Panc1 (cell line): ENCODE results near the gene EXOC3L1. TPM values are rescaled to one million over a fixed set of nuclear protein-coding genes. Genes with fewer than 3 reads are reported as not detected.

Experiments used
- ATAC-seq: fragments of 200-7000 bp; cut with Tn5 transposase; 2 replicates; pipeline ENCODE4 v1.9.1; 2020; ENCODE audit warnings: mild to moderate bottlenecking, moderate library complexity
- BruUV-seq: library from RNA; stranded (reverse); fragments of 400-500 nt; replicated peaks from 2 replicates; lab custom pipeline; 2021; lab: Mats Ljungman, UMichigan
- CTCF ChIA-PET: fragments of 300-600 bp; sonication (Branson Sonifier 250); formaldehyde crosslinking; loops from one replicate; lab custom pipeline; 2022; ENCODE audit warnings: antibody characterized with exemption; lab: Charles Lee
- POLR2A ChIA-PET: fragments of 300-600 bp; sonication (Branson Sonifier 250); formaldehyde crosslinking; loops from one replicate; lab custom pipeline; 2022; ENCODE audit warnings: antibody characterized with exemption; lab: Charles Lee
- DNase-seq: peaks from one replicate; pipeline ENCODE4 v3.0.0-alpha.2; 2010; ENCODE audit warnings: low read depth, low spot score
- H3K27ac ChIP-seq: 2 replicates; pipeline ENCODE4 v1.5.1; 2011; ENCODE audit warnings: mild to moderate bottlenecking, low read length, inconsistent platforms
- H3K27me3 ChIP-seq: fragments of 200-500 bp; sonication (Bioruptor generic); 2 replicates; pipeline ENCODE4 v1.6.0; 2014; ENCODE audit warnings: low read length, inconsistent platforms; ENCODE audit not compliant: control insufficient read depth, insufficient read depth
- H3K36me3 ChIP-seq: fragments of 200-500 bp; sonication (Bioruptor generic); 2 replicates; pipeline ENCODE4 v1.5.1; 2014; ENCODE audit warnings: inconsistent platforms, mild to moderate bottlenecking, low read length, moderate library complexity; ENCODE audit not compliant: control insufficient read depth, insufficient read depth
- H3K4me1 ChIP-seq: 2 replicates; pipeline ENCODE4 v1.5.1; 2011; ENCODE audit warnings: inconsistent platforms, mild to moderate bottlenecking, low read length, moderate library complexity; ENCODE audit not compliant: control insufficient read depth, insufficient read depth
- H3K4me3 ChIP-seq, 2 experiments: 2 replicates each; pipeline ENCODE4 v1.5.1; 2011 to 2012; ENCODE audit warnings: low read depth in 2 of 2, low read length in 2 of 2, mild to moderate bottlenecking in 2 of 2, inconsistent platforms in 1 of 2, moderate library complexity in 1 of 2
- H3K9me3 ChIP-seq: fragments of 200-500 bp; sonication (Bioruptor generic); 2 replicates; pipeline ENCODE4 v1.5.1; 2014; ENCODE audit warnings: low read depth, mild to moderate bottlenecking, inconsistent platforms, low read length, moderate library complexity; ENCODE audit not compliant: control insufficient read depth, insufficient read depth
- CTCF ChIP-seq: fragments of 450-650 bp; IDR thresholded peaks from 2 replicates; pipeline ENCODE4 v1.5.1; 2017; ENCODE audit warnings: mild to moderate bottlenecking
- POLR2AphosphoS5 ChIP-seq: IDR thresholded peaks from 2 replicates; pipeline ENCODE4 v1.6.1; 2012; ENCODE audit warnings: mild to moderate bottlenecking, low read depth, low read length, moderate library complexity
- REST ChIP-seq, 2 experiments: IDR thresholded peaks; 2 replicates each; pipeline ENCODE4 v1.6.1; 2011 to 2012; ENCODE audit warnings: low read depth in 2 of 2, control low read depth in 1 of 2, low read length in 1 of 2, mild to moderate bottlenecking in 1 of 2, moderate library complexity in 1 of 2; ENCODE audit not compliant: insufficient read depth in 1 of 2
- SIN3A ChIP-seq: IDR thresholded peaks from 2 replicates; pipeline ENCODE4 v1.6.1; 2012; ENCODE audit warnings: low read depth, mild to moderate bottlenecking, low read length, moderate library complexity, borderline replicate concordance; ENCODE audit not compliant: insufficient read depth
- TCF7L2 ChIP-seq: IDR thresholded peaks from 2 replicates; pipeline ENCODE4 v1.6.1; 2011; ENCODE audit warnings: mild to moderate bottlenecking, low read depth, low read length, inconsistent platforms
- in situ Hi-C: cut with HindIII; loops from 2 replicates; pipeline ENCODE4 v1.10.0; 2016; ENCODE audit warnings: low sequenced_read_pairs, low pct_unique_long_range_greater_than_20kb
- intact Hi-C: fragments of 100-400 bp; cut with micrococcal nuclease; formaldehyde crosslinking; loops from one replicate; pipeline ENCODE4 v1.10.0; 2022; ENCODE audit not compliant: unreplicated experiment
- total RNA-seq: library from RNA; stranded (reverse); gene quantifications from one replicate; pipeline ENCODE4 v1.2.1, GENCODE V29; 2021; ENCODE audit not compliant: unreplicated experiment

Gene EXOC3L1
- total RNA-seq, 1 experiment from 2014 or later = 0.41 TPM

- intact Hi-C loops (no loop called here), in situ Hi-C loops (no loop called here)
- H3K9me3 ChIP-seq = no peaks in the 10 kb centered on the region
- H3K4me1 ChIP-seq = peaks cover 7% of the 10 kb centered on the region; the same call in 1 of the 2 replicates
- TF ChIP-seq TCF7L2 = no peak
- no peak for TF ChIP-seq CTCF
- TF ChIP-seq SIN3A = no peak
- no peak for TF ChIP-seq POLR2AphosphoS5
- no peak for TF ChIP-seq REST (IDR thresholded peaks at IDR 0.05; ENCODE audit: insufficient read depth in 1 of 2, low read depth in 2 of 2, low read length in 1 of 2)
- H3K4me3 ChIP-seq = no peak overlapping the region
- no TSS peak for BruUV-seq
- H3K27me3 ChIP-seq = no peaks in the 10 kb centered on the region
- ChIA-PET CTCF (no interaction called here), POLR2A (interaction anchor here (0.6 kb wide), 1 partner anchor 82 kb away, joined by 4 read pairs; the partner anchor contains the start of gene FHOD1)
- no peak overlapping the region for H3K27ac ChIP-seq
- DNase-seq (no peak), ATAC-seq (no peak)
- no peaks in the 10 kb centered on the region; the same call in 1 of the 2 replicates for H3K36me3 ChIP-seq
Measured at GRCh38 chr16:67165121-67166078, 24.5 kb downstream of the EXOC3L1 start.

- Histone ChIP-seq H3K4me1 (peaks cover 3% of the 10 kb centered on the region; the same call in 1 of the 2 replicates), H3K4me3 (no peak within 1 kb of the TSS), H3K27me3 (no peaks in the 10 kb centered on the region), H3K27ac (no peak within 1 kb of the TSS), H3K9me3 (no peaks in the 10 kb centered on the region), H3K36me3 (no peaks in the 10 kb centered on the region)
- TF ChIP-seq REST (IDR thresholded peaks at IDR 0.05; ENCODE audit: insufficient read depth in 1 of 2, low read depth in 2 of 2, low read length in 1 of 2) (no peak), CTCF (no peak), SIN3A (no peak), POLR2AphosphoS5 (no peak), TCF7L2 (no peak)
- ChIA-PET POLR2A (no interaction called here), CTCF (no interaction called here)
- ATAC-seq = no peak
- DNase-seq = no peak
- no TSS peak for BruUV-seq
- intact Hi-C loops (no loop called here), in situ Hi-C loops (no loop called here)
Measured at GRCh38 chr16:67164599-67165061, 25.3 kb downstream of the EXOC3L1 start, which contains the start of gene HSF4. Gene HSF4, plus strand, starts transcription at chr16:67164745. Its CDS starts 67 bp downstream, at chr16:67164812.
